PC-9 (cell line): Measurements from ENCODE around the gene ZDHHC14.

Experiments used
- EZH2 ChIP-seq: fragments of 200-600 bp; sonication (generic); IDR thresholded peaks from 2 replicates; pipeline ENCODE4 v1.8.0; 2017; ENCODE audit warnings: antibody characterized with exemption, low read depth
- TF ChIP-seq, protein P1 (sequence below): fragments of 200-600 bp; sonication (generic); conservative IDR thresholded peaks from 2 replicates; pipeline ENCODE4 v1.6.1; 2017; ENCODE audit warnings: mixed run types, antibody characterized with exemption, mild to moderate bottlenecking, moderate library complexity

- TF ChIP-seq, protein P1, sequence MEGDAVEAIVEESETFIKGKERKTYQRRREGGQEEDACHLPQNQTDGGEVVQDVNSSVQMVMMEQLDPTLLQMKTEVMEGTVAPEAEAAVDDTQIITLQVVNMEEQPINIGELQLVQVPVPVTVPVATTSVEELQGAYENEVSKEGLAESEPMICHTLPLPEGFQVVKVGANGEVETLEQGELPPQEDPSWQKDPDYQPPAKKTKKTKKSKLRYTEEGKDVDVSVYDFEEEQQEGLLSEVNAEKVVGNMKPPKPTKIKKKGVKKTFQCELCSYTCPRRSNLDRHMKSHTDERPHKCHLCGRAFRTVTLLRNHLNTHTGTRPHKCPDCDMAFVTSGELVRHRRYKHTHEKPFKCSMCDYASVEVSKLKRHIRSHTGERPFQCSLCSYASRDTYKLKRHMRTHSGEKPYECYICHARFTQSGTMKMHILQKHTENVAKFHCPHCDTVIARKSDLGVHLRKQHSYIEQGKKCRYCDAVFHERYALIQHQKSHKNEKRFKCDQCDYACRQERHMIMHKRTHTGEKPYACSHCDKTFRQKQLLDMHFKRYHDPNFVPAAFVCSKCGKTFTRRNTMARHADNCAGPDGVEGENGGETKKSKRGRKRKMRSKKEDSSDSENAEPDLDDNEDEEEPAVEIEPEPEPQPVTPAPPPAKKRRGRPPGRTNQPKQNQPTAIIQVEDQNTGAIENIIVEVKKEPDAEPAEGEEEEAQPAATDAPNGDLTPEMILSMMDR = no peak
- TF ChIP-seq EZH2 = no peak
Measured at GRCh38 chr6:157656437-157656997, 275.5 kb downstream of the ZDHHC14 start.
